ENCODE data around the gene NQO2.

The NQO2 gene

GRCh38 chr6:2968600-2969135 is 31.0 kb upstream of the NQO2 start:
- no peak overlapping the region for H3K4me2 ChIP-seq (ENCODE audit: insufficient read depth, low read length)
- H3K27ac ChIP-seq (ENCODE audit: low read length), result no peak overlapping the region
- H3K27me3 ChIP-seq (ENCODE audit: insufficient read depth, low read length, poor library complexity), result peaks cover 19% of the 10 kb centered on the region
- TF ChIP-seq CTCF (IDR thresholded peaks at IDR 0.05; ENCODE audit: borderline replicate concordance, extremely low read depth, low read length, poor library complexity, severe bottlenecking) (no peak), EZH2 (IDR thresholded peaks at IDR 0.05; ENCODE audit: borderline replicate concordance, low read depth, low read length, severe bottlenecking) (no peak)
- H3K4me1 ChIP-seq (ENCODE audit: insufficient read depth, low read length), result peaks cover 2% of the 10 kb centered on the region; the same call in 1 of the 2 replicates
- no peaks in the 10 kb centered on the region for H3K79me2 ChIP-seq (ENCODE audit: insufficient read depth, low read length)
- no peak for ATAC-seq (ENCODE audit: insufficient read depth, low read depth)
- no peaks in the 10 kb centered on the region for H3K9me3 ChIP-seq (ENCODE audit: insufficient read depth, low read length, severe bottlenecking)
- no peaks in the 10 kb centered on the region for H4K20me1 ChIP-seq (ENCODE audit: insufficient read depth, low read length)
- H3K9ac ChIP-seq (ENCODE audit: low read depth, low read length), result no peak overlapping the region
- H3K4me3 ChIP-seq (ENCODE audit: low read depth in 1 of 2, low read length in 2 of 2), result no peak overlapping the region
- no peaks in the 10 kb centered on the region for H3K36me3 ChIP-seq (ENCODE audit: insufficient read depth, low read length)
- H2AFZ ChIP-seq (ENCODE audit: low read depth, low read length), result no peak overlapping the region
- DNase-seq, result no peak

DNA sequence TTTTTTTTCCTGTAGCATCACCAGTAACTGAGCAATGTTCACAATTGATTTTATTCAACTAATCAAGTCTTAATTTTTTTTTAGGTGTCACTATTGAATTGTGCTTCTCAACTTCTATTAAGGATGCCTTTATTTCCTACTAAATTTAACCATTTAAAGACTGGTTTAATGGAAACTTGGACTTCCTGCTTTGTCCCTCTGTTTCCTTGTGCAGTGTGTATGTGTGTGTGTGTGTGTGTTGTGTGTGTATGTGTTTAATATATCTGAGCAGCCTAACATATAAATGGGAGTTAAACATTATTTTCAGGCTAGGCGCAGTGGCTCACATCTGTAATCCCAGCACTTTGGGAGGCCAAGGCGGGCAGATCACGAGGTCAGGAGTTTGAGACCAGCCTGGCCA is 30.1 kb upstream of the NQO2 start:
- TF ChIP-seq EZH2 (IDR thresholded peaks at IDR 0.05; ENCODE audit: borderline replicate concordance, low read depth, low read length, severe bottlenecking) (no peak), CTCF (IDR thresholded peaks at IDR 0.05; ENCODE audit: borderline replicate concordance, extremely low read depth, low read length, poor library complexity, severe bottlenecking) (no peak)
- Histone ChIP-seq H3K36me3 (ENCODE audit: insufficient read depth, low read length) (no peaks in the 10 kb centered on the region), H3K4me1 (ENCODE audit: insufficient read depth, low read length) (peaks cover 3% of the 10 kb centered on the region; the same call in 1 of the 2 replicates), H3K27me3 (ENCODE audit: insufficient read depth, low read length, poor library complexity) (peaks cover 23% of the 10 kb centered on the region), H3K9ac (ENCODE audit: low read depth, low read length) (no peak overlapping the region), H2AFZ (ENCODE audit: low read depth, low read length) (no peak overlapping the region), H3K27ac (ENCODE audit: low read length) (no peak overlapping the region), H3K79me2 (ENCODE audit: insufficient read depth, low read length) (no peaks in the 10 kb centered on the region), H3K9me3 (ENCODE audit: insufficient read depth, low read length, severe bottlenecking) (no peaks in the 10 kb centered on the region), H3K4me3 (ENCODE audit: low read depth in 1 of 2, low read length in 2 of 2) (no peak overlapping the region), H4K20me1 (ENCODE audit: insufficient read depth, low read length) (no peaks in the 10 kb centered on the region), H3K4me2 (ENCODE audit: insufficient read depth, low read length) (no peak overlapping the region)
- DNase-seq (no peak), ATAC-seq (ENCODE audit: insufficient read depth, low read depth) (no peak)

DNA sequence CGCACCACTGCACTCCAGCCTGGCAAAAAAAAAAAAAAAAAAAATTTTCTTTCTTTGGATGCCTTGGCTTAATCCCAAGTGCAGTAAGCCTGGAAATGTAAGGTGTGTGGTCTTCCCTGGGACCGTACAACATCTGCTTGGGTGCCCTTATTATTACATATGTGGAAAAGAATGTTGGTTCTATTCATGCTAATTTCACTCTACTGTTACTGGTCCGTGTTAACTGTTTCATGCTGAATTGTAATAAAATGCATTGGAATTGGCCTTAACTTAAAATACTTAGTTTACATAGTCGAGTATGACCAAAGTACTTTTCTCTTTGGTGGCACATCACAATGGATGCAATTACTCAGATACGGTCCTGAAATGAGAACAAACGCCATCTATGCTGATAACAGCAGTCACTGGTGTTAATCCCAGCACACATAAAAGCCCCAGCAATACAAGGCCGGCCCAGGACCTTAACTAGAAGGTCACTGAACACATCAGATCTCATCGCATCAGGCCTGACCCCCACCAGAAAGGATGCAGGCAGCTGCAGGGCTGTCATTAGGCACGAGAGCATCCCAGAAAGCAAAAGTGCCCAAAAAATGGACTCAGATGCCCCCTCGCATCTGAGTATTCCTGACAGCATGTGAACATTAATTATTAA is 29.5 kb upstream of the NQO2 start:
- H3K27ac ChIP-seq (ENCODE audit: low read length), result no peak overlapping the region
- peaks cover 23% of the 10 kb centered on the region for H3K27me3 ChIP-seq (ENCODE audit: insufficient read depth, low read length, poor library complexity)
- ATAC-seq (ENCODE audit: insufficient read depth, low read depth), result no peak
- H3K4me3 ChIP-seq (ENCODE audit: low read depth in 1 of 2, low read length in 2 of 2), result no peak overlapping the region
- peaks cover 3% of the 10 kb centered on the region; the same call in 1 of the 2 replicates for H3K4me1 ChIP-seq (ENCODE audit: insufficient read depth, low read length)
- no peaks in the 10 kb centered on the region for H3K79me2 ChIP-seq (ENCODE audit: insufficient read depth, low read length)
- no peak overlapping the region for H2AFZ ChIP-seq (ENCODE audit: low read depth, low read length)
- no peaks in the 10 kb centered on the region for H3K9me3 ChIP-seq (ENCODE audit: insufficient read depth, low read length, severe bottlenecking)
- no peaks in the 10 kb centered on the region for H3K36me3 ChIP-seq (ENCODE audit: insufficient read depth, low read length)
- H3K4me2 ChIP-seq (ENCODE audit: insufficient read depth, low read length), result no peak overlapping the region
- H4K20me1 ChIP-seq (ENCODE audit: insufficient read depth, low read length), result no peaks in the 10 kb centered on the region
- no peak overlapping the region for H3K9ac ChIP-seq (ENCODE audit: low read depth, low read length)
- TF ChIP-seq CTCF (IDR thresholded peaks at IDR 0.05; ENCODE audit: borderline replicate concordance, extremely low read depth, low read length, poor library complexity, severe bottlenecking) (no peak), EZH2 (IDR thresholded peaks at IDR 0.05; ENCODE audit: borderline replicate concordance, low read depth, low read length, severe bottlenecking) (no peak)
- no peak for DNase-seq

All from DND-41 (cell line).